ENCODE data around the gene SRSF3.
"Not testable (repeated sequence)": the region's sequence is repeated elsewhere in the genome, so short reads cannot be mapped to it uniquely, and the experiment has no call there.

The SRSF3 gene

GRCh38 chr6:36607683-36608386 lies 13.7 kb downstream of the SRSF3 start:
- TF ChIP-seq CTCF (IDR thresholded peaks at IDR 0.05), result no peak
- Histone ChIP-seq H3K27me3 (no peaks in the 10 kb centered on the region), H3K27ac (no peak overlapping the region), H3K4me1 (ENCODE audit: control insufficient read depth in 1 of 2, insufficient read depth in 1 of 2, low read depth in 1 of 2, low read length in 1 of 2) (peaks cover 5 to 8% of the 10 kb centered on the region in 2 experiments), H3K36me3 (peaks cover 86% of the 10 kb centered on the region), H3K4me3 (ENCODE audit: low read depth in 1 of 2, low read length in 1 of 2) (no peak overlapping the region), H3K9me3 (no peaks in the 10 kb centered on the region)

- no peak overlapping the region for H3K4me3 ChIP-seq (ENCODE audit: low read depth in 1 of 2, low read length in 1 of 2)
- H3K27ac ChIP-seq, result peak overlapping the region; percentile 11
- TF ChIP-seq CTCF (IDR thresholded peaks at IDR 0.05), result no peak
- no peaks in the 10 kb centered on the region for H3K4me1 ChIP-seq (ENCODE audit: control insufficient read depth in 1 of 2, insufficient read depth in 1 of 2, low read depth in 1 of 2, low read length in 1 of 2)
- H3K36me3 ChIP-seq, result peaks cover 81% of the 10 kb centered on the region
- H3K9me3 ChIP-seq, result no peaks in the 10 kb centered on the region
- no peaks in the 10 kb centered on the region for H3K27me3 ChIP-seq
Measured at GRCh38 chr6:36608788-36609563, 14.8 kb downstream of the SRSF3 start.

- Histone ChIP-seq H3K36me3 (peaks cover 78% of the 10 kb centered on the region), H3K27ac (peak overlapping the region; percentile 11), H3K4me1 (ENCODE audit: control insufficient read depth in 1 of 2, insufficient read depth in 1 of 2, low read depth in 1 of 2, low read length in 1 of 2) (no peaks in the 10 kb centered on the region), H3K4me3 (ENCODE audit: low read depth in 1 of 2, low read length in 1 of 2) (no peak overlapping the region), H3K27me3 (no peaks in the 10 kb centered on the region), H3K9me3 (no peaks in the 10 kb centered on the region)
- TF ChIP-seq CTCF (IDR thresholded peaks at IDR 0.05), result no peak
Measured at GRCh38 chr6:36609582-36609981, 15.4 kb downstream of the SRSF3 start.

- H3K27ac ChIP-seq, result peak overlapping the region; percentile 45
- no peaks in the 10 kb centered on the region for H3K9me3 ChIP-seq
- no peak for TF ChIP-seq CTCF (IDR thresholded peaks at IDR 0.05)
- H3K4me3 ChIP-seq (ENCODE audit: low read depth in 1 of 2, low read length in 1 of 2), result no peak overlapping the region
- peaks cover 0 to 6% of the 10 kb centered on the region in 2 experiments for H3K4me1 ChIP-seq (ENCODE audit: control insufficient read depth in 1 of 2, insufficient read depth in 1 of 2, low read depth in 1 of 2, low read length in 1 of 2)
- H3K27me3 ChIP-seq, result no peaks in the 10 kb centered on the region
- H3K36me3 ChIP-seq, result peaks cover 71% of the 10 kb centered on the region
Measured at GRCh38 chr6:36610041-36610955, 16.1 kb downstream of the SRSF3 start.

GRCh38 chr6:36610956-36611336 lies 16.8 kb downstream of the SRSF3 start:
- Histone ChIP-seq H3K27ac (peak overlapping the region; percentile 45), H3K27me3 (no peaks in the 10 kb centered on the region), H3K4me1 (ENCODE audit: control insufficient read depth in 1 of 2, insufficient read depth in 1 of 2, low read depth in 1 of 2, low read length in 1 of 2) (peaks cover 0 to 10% of the 10 kb centered on the region in 2 experiments), H3K36me3 (peaks cover 65% of the 10 kb centered on the region), H3K4me3 (ENCODE audit: low read depth in 1 of 2, low read length in 1 of 2) (no peak overlapping the region), H3K9me3 (no peaks in the 10 kb centered on the region)
- TF ChIP-seq CTCF (IDR thresholded peaks at IDR 0.05), result no peak

GRCh38 chr6:36611679-36612078 lies 17.5 kb downstream of the SRSF3 start:
- H3K27ac ChIP-seq, result peak overlapping the region; percentile 47
- H3K27me3 ChIP-seq; H3K9me3 ChIP-seq; H3K4me3 ChIP-seq (ENCODE audit: low read depth in 1 of 2, low read length in 1 of 2): not testable (repeated sequence)
- peaks cover 6 to 17% of the 10 kb centered on the region in 2 experiments for H3K4me1 ChIP-seq (ENCODE audit: control insufficient read depth in 1 of 2, insufficient read depth in 1 of 2, low read depth in 1 of 2, low read length in 1 of 2)
- peaks cover 57% of the 10 kb centered on the region for H3K36me3 ChIP-seq
